GM21786 (cell line): ENCODE data around the gene DIP2C.
"Not testable (repeated sequence)": the region's sequence is repeated elsewhere in the genome, so short reads cannot be mapped to it uniquely, and the experiment has no call there.

Experiments used
- ATAC-seq: cut with Tn5 transposase; IDR thresholded peaks from one replicate; pipeline ENCODE4 v1.9.1; 2021; ENCODE audit not compliant: unreplicated experiment

DIP2C gene

DNA sequence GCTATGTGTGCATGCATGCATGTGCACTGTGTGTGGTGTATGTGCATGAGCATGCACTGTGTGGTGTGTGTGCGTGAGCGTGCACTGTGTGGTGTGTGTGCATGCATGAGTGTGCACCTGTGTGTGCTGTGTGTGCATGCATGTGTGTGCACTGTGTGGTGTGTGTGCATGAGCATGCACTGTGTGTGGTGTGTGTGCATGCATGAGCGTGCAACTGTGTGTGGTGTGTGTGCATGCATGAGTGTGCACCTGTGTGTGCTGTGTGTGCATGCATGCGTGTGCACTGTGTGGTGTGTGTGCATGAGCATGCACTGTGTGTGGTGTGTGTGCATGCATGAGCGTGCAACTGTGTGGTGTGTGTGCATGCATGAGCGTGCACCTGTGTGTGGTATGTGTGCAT, 10.7 kb upstream of the DIP2C start:
- ATAC-seq = not testable (repeated sequence)

- ATAC-seq = no peak
Observed at GRCh38 chr10:697097-697875, 7.8 kb upstream of the DIP2C start.

- ATAC-seq = no peak
Observed at GRCh38 chr10:695396-695795, 5.9 kb upstream of the DIP2C start.

DNA sequence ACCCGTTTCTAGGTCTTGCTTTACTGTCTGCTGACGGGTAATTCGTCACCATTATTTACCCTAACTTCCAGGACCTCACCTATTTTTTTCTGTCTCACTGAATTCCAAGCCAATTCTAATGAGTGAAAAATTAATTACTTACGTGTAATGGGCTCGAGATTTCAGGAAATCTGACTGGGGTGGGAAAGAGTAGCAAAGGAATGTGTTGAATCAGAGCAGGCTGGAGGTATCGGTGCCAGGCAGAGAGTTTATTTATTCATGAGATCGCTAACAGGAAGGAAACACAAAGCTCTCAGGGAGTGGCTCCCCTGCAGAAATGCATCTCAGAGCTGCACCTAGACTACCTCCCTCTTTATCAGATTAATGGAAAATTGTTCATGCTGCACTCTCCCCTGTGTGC, 4.0 kb upstream of the DIP2C start:
- ATAC-seq = no peak

DNA sequence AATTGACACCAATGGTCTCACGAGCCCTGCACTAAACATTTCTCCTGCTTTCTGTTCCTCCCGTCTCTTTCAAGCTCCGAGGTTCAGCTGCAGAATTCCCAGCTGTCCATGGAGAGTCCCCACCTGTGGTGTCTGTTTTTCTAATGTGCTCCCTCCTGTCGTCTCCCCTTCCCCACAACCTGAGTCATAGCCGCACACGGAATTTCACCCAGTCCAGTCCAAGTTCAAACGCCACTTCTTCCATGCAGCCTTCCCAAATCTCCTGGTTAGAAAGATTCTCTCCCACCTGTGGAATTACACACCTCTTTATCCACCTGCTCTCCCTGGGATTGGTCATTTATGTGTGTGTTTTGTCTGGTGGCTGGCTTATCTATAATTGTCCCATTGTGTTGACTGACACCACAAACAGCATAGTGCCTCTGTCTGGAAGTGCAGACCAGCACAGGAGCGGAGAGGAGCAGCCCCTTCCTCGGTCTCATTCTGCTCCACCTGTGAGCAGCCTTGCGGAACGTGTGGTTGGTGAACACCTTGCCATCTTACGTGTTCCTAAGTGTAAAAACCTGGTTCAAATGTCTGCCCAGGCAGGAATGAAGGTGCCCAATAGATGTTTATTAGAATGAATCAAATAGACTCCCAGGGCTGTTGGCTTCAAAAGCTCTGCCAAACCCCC, 3.3 kb upstream of the DIP2C start:
- no peak for ATAC-seq

DNA sequence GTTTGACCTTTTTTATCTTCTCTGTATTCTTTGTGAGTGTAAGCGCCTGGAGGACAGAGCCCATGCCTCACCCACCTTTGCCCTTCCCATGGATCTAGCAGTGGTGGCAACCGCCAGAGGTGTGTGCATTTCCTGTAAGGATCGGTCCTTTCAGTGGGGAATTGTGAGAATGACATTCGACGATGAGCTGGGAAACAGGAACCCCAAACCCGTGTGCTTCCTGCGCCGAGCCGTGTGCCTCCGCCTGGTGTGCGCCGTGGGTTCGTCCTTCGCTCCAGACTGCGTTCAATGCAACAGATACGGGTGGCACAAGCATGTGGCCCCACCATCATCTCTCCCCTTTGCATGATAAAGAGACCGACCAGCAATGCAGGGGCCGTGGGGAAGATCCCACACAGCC, 1.7 kb upstream of the DIP2C start:
- ATAC-seq = no peak

GRCh38 chr10:690372-691161, 1.1 kb upstream of the DIP2C start:
- ATAC-seq = no peak

DNA sequence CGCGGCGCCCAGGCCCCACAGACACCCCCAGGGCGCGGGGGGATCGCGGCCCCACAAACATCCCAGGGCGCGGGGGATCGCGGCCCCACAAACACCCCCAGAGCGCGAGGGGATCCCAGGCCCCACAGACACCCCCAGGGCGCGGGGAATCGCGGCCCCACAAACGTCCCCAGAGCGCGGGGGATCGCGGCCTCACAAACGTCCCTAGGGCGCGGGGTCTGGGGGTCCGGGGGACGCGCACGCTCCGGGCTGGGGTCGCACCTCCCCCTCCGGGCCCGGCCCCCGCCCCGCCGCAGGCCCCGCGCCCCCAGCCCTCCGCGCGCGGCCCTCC, 382 bp downstream of the DIP2C start:
- ATAC-seq = no peak

DNA sequence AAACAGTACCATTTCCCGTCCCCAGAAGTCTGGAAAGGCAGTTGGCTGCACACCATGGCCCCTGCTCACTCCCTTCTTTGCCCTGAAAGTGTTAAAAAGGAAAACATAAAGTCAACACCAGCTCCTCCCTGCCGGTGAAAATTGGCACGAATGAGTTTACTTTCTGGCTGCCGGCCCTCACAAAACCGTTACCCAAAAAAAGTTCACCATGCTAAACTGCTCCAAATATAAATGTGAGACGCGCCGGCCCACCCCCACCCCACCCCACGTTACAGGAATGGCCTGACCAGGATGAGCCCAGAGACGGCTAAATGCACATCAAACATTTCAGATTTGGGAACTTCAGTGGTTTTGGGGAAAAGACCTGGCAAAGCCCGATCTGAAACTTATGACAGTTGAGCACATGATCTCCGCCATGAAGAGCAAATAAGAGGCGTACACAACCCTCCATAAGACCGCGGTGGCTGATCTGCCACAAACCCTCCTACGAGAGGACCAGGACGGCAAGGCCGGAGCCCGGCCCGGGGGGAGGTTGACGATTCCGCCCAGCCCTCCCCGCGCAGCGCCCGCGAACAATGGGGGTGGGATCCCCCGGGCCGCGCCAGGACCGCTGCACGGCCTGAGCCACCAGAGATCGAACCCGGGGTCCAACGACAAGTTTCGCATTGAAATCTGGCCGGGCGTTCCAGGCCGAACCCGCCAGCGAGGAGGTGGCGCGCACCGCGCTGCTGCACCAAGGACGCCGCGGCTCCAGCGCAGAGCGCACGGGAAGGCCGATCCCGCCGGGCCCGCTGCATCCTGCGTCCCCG, 952 bp downstream of the DIP2C start:
- no peak for ATAC-seq

DNA sequence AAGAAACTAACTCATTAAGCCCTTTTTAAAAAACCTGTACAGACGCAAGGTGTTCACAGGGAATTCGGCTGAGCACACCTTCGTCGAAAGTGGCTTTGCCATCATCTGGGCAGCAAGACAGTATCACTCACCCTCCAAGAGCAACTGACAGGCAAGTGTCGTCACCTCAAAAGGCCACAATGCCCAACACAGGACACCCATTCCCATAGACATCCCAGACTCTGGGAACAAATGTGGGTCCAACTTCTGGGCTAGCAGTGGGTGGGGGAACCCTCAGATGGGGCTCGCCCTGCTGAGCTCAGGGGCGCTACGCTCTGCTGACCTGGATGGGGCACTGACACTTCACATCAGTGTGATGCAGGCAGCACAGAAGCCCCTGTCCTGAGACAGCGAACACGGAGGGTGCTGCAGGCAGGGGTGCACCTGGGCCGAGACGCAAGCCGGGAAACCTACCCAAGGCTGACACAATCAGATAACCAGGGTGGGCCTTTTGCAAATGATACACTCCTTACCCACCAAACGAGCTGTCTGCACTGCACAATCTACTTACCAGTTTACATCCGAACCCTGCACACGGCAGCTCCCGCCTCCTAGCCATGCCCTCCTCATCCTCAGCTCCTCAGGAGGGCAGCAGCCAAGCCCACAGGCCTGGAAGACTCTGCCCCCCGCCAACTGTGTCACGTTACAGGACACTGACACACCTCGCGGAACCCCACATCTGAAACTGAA, 1.7 kb downstream of the DIP2C start:
- no peak for ATAC-seq

DNA sequence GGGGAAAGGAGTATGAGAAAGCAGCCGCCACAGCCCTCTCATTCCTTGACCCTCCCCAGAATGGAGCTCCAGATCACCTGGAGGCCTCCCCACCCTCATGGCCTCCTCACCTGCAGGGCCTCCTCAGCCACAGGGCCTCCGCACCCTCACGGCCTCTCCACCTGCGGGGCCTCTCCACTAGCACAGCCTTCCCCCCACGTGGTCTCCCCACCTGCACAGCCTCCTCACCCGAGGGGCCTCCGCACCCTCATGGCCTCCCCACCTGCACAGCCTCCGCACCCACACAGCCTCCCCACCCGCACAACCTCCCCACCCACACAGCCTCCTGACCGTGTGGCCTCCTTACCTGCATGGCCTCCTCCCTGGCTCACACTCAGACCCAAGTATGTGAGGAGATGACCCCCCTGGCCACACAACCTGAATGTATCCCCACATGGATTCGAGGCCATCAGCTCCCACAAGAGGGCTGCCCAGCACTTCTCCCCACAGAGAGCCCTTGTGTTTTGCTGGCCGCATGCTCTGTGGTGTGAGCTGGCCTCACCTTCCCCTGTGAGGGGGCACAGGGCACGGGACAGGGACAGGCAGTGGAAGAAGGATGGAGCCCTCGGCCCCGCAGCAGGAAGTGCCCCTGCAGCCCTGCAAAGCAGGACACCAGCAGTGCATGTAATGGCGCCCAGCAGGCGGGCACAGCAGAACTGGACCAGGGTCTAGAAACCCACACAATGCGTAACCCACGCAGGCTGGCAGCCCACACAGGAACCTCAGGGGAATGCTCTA, 3.1 kb downstream of the DIP2C start:
- ATAC-seq = no peak

DNA sequence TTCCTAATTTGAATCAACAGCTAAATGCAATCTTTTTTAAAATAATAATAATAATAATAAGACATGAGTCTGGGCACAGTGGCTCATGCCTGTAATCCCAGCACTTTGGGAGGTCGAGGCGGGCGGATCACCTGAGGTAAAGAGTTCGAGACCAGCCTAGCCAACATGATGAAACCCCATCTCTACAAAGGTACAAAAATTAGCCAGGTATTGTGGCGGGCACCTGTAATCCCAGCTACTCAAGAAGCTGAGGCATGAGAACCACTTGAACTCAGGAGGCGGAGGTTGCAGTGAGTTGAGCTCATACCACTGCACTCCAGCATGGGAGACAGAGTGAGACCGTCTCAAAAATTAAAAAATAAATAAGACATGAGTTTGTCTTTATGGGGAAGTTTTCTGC, 3.9 kb downstream of the DIP2C start:
- no peak for ATAC-seq

DNA sequence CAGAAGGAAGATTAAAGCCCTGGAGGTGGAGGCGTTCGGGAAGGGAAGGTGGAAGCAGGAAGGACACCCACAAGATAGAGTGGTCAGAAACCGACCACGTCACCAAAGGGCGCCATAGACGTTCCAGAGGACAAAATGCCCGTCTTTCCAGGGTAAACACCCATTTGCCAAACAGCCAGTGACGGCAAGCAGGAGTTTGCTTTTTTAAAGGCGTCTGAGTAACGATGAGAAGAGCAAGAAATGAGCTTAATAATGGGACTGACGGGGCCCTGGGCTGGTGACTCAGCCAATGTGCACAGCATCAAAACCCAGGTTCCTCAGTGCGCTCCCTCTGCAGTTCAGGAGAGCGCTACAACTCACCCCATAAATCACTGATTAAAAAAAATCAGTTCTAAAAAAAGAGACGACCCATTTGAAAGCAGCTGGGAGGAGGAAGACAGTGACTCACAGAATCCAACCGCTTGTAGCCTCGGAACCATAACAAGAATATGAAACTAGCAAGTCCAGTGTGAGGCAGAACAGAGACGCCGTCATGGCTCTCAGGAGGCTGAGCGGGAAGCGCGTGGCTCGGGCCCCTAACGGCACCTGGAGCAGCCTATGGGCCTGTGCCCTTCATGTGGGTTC, 5.9 kb downstream of the DIP2C start:
- ATAC-seq = no peak

GRCh38 chr10:682931-683447, 6.5 kb downstream of the DIP2C start:
- no peak for ATAC-seq

DNA sequence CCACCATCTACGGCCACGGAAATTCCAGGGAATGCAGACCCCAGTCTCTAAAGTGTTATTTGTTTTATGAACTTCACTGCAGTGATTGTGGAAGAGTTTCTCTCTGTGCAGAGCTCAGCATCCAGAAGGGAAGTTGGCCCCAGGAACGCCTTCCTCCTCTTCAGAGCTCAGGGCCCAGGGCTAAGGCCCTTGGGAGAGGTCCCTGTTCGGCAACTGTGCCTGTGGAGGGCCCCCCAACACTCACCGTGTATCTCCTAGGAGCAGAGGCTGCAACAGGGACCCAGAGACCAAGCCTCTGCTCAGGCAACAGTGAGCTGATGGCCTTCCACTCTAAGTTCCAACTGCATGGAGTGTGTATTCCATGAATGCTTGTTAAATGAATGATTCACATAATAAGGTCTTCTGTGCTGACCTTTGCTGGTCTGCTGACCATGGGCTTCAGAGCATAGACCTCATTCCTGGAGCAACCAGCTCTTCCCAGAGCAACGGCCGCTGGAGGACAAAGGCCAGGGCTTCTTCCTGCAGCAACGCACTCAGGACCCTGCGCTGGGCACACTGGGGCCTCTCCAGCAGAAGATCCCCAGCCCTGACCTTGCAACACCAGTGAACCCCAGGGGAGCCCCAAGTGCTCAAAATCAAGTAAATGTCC, 7.7 kb downstream of the DIP2C start:
- ATAC-seq = no peak

DNA sequence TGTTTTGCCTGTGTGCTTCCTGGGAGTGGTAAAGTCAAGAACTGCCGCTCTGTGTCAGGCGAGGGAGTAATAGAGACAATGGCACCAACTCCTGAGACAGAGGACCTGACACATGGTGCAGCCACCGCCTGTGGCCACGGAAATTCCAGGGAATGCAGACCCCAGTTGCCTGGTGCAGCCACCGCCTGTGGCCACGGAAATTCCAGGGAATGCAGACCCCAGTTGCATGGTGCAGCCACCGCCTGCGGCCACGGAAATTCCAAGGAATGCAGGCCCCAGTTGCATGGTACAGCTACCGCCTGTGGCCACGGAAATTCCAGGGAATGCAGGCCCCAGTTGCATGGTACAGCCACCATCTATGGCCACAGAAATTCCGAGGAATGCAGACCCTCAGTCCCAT, 8.7 kb downstream of the DIP2C start:
- no peak for ATAC-seq

DNA sequence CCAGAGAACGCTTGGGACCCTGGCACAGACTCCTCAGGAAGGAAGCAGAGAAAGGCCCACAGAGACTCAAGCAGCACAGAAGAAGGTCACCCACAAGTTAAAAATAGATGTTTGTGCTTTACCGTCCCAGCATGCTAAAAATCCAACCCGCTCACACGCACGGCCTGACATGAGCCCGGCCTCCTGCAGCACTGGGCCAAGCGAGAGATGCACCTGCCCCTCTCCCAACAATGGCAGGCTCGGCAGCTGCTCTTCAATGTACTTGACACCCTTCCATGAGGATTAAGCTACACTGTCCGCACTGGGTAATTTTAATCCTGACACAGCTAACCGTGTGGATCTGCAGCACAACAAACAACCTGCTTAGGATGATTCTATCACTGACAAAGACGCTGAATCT, 9.3 kb downstream of the DIP2C start:
- ATAC-seq = no peak

GRCh38 chr10:679556-679955, 9.9 kb downstream of the DIP2C start:
- no peak for ATAC-seq

DNA sequence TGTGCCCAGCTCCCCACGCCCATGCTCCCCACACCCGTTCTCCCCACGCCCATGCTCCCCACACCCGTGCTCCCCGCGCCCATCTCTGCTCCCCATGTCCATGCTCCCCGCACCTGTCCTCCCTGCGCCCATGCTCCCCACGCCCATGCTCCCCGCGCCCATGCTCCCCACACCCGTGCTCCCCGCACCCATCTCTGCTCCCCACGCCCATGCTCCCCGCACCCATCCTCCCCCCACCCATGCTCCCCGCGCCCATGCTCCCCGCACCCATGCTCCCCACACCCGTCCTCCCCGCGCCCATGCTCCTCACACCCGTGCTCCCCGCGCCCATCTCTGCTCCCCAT, 10.8 kb downstream of the DIP2C start:
- ATAC-seq = not testable (repeated sequence)
